GM19035 (cell line): ENCODE results near the gene CADPS2.
"Not testable (repeated sequence)": the region's sequence is repeated elsewhere in the genome, so short reads cannot be mapped to it uniquely, and the experiment has no call there.

ENCODE experiments used
- ATAC-seq: cut with Tn5 transposase; IDR thresholded peaks from one replicate; pipeline ENCODE4 v1.9.1; 2021; ENCODE audit not compliant: unreplicated experiment

CADPS2 gene

GRCh38 chr7:122300956-122301833 is 585.1 kb downstream of the CADPS2 start:
- ATAC-seq = no peak

GRCh38 chr7:122300211-122300932 is 585.9 kb downstream of the CADPS2 start:
- no peak for ATAC-seq

DNA sequence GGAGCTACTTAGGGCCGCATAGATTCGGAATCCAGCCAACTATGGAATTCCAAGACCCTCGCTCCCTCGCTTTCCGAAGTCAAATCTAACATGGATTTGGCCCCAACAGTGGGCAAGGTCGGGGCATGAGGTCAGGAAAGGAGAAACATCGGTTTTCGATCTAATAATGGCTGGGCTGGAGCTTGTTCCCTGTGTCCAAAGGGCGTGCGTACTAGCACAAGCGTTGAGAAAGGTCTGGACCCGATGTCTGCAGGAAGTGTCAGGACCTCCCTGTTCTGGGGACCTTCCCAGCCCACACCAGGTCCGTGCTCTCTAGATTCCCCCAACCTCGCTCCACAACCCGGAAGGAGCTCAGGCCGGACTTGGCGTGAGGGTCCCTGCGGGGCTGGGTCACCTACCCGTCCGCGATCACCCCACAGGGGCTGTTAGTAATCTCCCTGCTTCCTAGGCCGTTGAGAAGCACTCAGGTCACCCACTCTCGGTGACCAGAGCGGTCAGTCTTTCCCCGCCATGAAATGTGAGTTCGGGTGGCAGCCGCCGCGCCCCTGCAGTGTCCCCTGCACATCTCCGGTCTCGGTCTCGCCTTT is 586.5 kb downstream of the CADPS2 start:
- ATAC-seq = no peak

GRCh38 chr7:122298618-122299017 is 587.6 kb downstream of the CADPS2 start:
- ATAC-seq = no peak

DNA sequence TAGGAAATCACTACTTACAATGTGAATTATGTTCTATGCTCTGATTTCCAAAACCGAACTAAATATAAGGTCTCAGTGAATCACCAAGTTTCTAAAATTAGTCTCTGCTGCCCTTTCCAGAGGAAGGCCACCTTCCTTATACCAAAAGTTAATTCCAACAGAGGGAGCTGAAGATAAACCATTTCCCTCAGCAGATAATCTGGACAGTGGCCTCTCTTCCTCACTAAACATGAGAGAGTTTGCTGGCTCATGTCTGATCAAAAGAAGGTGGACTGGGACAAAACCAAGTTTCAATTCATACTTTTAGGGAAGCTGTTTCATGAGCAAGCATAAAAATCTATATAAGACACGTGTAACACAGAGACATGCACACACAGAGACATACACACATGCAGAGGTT is 588.1 kb downstream of the CADPS2 start:
- no peak for ATAC-seq

DNA sequence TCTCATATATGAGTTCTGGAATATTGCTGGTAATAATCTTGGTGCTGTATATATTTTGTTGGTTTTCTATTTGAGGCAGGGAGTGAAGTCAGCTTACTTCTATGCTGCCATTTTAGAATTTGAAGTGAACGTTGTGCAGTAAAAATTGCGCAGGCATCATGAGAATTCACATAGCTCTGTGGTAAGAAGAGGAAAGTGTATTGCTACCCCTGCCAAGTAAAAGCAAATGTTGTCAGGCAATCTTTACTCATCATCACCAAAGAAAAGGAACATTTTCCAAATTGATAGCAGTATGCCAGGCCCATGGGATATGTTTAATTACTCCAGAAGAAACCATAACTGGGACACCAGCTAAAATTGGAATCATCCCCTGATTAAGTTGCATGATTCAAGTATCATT is 595.1 kb downstream of the CADPS2 start:
- ATAC-seq = no peak

DNA sequence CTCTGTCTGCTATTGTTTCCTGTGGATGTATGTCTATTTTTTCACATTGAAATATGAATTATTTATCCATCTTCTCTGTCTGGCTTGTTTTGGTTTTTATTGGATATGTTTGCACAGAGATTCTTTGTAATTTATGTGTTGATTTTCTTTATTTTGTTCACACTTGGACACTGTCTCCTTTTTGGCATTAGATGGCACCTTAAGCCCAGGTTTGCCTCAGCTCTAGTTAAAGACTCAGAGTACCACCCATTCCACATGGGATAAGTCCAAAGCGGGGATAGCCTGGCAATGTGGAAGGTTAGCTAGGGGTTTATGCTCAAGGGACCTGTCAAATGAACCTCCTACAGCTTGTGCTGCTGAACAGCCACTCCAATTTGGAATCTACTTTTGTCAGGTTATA is 595.8 kb downstream of the CADPS2 start:
- no peak for ATAC-seq

DNA sequence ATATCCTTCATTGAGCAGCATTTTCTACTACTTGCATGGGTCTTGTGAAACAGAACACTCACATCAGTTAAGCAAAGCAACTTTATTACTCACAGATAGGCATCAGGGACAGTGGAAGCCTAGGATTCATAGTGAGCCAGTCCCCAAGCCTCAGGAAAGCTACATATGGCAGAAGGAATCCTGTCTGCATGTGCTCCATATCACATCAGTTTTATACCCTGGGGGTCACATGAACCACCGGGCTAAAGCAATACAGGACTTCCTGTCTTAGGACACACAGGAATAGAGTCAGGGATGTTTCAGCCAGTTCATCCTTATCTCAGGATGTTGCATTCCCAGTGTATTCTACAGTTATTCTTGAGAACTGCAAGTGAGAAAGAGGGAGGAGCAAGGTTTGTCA is 596.8 kb downstream of the CADPS2 start:
- no peak for ATAC-seq

GRCh38 chr7:122284608-122285007 is 601.7 kb downstream of the CADPS2 start:
- not testable (repeated sequence) for ATAC-seq

GRCh38 chr7:122273117-122273516 is 613.1 kb downstream of the CADPS2 start:
- ATAC-seq = peak; percentile 54

- ATAC-seq = no peak
Observed at GRCh38 chr7:122269241-122269640, 617.0 kb downstream of the CADPS2 start.
